ENCODE data around the gene CAMK4.

- TF ChIP-seq GATA2 (IDR thresholded peaks at IDR 0.05; ENCODE audit: low read depth, low read length) (no peak), GATA3 (IDR thresholded peaks at IDR 0.05; ENCODE audit: low read depth, low read length) (no peak)
Observed at GRCh38 chr5:111313017-111313724, 89.0 kb downstream of the CAMK4 start.
